Stimulated activated CD8-positive, alpha-beta memory T cell treated with anti-CD3 and anti-CD28 coated beads, Interleukin-15, amount 100 ng/mL, for 4 hours (primary cell): ENCODE data around the gene PRSS12.

ENCODE experiments used
- DNase-seq, 2 donors: peaks; one replicate each; pipeline ENCODE4 v3.0.0-alpha.2; 2020; ENCODE audit warnings: low read depth in 2 of 2

PRSS12 gene

GRCh38 chr4:118357601-118358000 lies 4.8 kb upstream of the PRSS12 start:
- DNase-seq = no peak

- DNase-seq = no peak
Measured at GRCh38 chr4:118356731-118357130, 3.9 kb upstream of the PRSS12 start.

GRCh38 chr4:118356111-118356510 lies 3.3 kb upstream of the PRSS12 start:
- DNase-seq = no peak

- no peak for DNase-seq
Measured at GRCh38 chr4:118354913-118355312, 2.1 kb upstream of the PRSS12 start.

- no peak for DNase-seq
Measured at GRCh38 chr4:118353534-118354030, 779 bp upstream of the PRSS12 start.

GRCh38 chr4:118351851-118352827 lies 664 bp downstream of the PRSS12 start:
- no peak for DNase-seq

- DNase-seq = no peak
Measured at GRCh38 chr4:118350961-118351360, 1.8 kb downstream of the PRSS12 start.

- no peak for DNase-seq
Measured at GRCh38 chr4:118348886-118349285, 3.9 kb downstream of the PRSS12 start.

GRCh38 chr4:118346495-118346894 lies 6.3 kb downstream of the PRSS12 start:
- DNase-seq = no peak

- no peak for DNase-seq
Measured at GRCh38 chr4:118345813-118346212, 7.0 kb downstream of the PRSS12 start.

- no peak for DNase-seq
Measured at GRCh38 chr4:118344801-118345200, 8.0 kb downstream of the PRSS12 start.

- DNase-seq = no peak
Measured at GRCh38 chr4:118343501-118343900, 9.3 kb downstream of the PRSS12 start.

GRCh38 chr4:118340109-118340508 lies 12.7 kb downstream of the PRSS12 start:
- no peak for DNase-seq

GRCh38 chr4:118338981-118339765 lies 13.6 kb downstream of the PRSS12 start:
- no peak for DNase-seq

GRCh38 chr4:118338518-118338917 lies 14.3 kb downstream of the PRSS12 start:
- no peak for DNase-seq

GRCh38 chr4:118337954-118338353 lies 14.8 kb downstream of the PRSS12 start:
- DNase-seq = no peak

- no peak for DNase-seq
Measured at GRCh38 chr4:118335774-118336173, 17.0 kb downstream of the PRSS12 start.

GRCh38 chr4:118335324-118335723 lies 17.5 kb downstream of the PRSS12 start:
- no peak for DNase-seq

- DNase-seq = no peak
Measured at GRCh38 chr4:118331352-118331751, 21.5 kb downstream of the PRSS12 start.

GRCh38 chr4:118329849-118330248 lies 23.0 kb downstream of the PRSS12 start:
- DNase-seq = no peak

GRCh38 chr4:118327554-118328241 lies 25.1 kb downstream of the PRSS12 start:
- DNase-seq = no peak

GRCh38 chr4:118326585-118326984 lies 26.2 kb downstream of the PRSS12 start:
- DNase-seq = no peak
